Suprapubic skin (tissue), 4 donors: ENCODE data around the gene CHRD. TPM values are rescaled to one million over a fixed set of nuclear protein-coding genes. Genes with fewer than 3 reads are reported as not detected.

ENCODE experiments used
- DNase-seq, 2 donors: peaks; one replicate each; pipeline ENCODE4 v3.0.0-alpha.2; 2019; ENCODE audit warnings: low spot score in 2 of 2
- H3K27ac ChIP-seq: fragments of 200-600 bp; sonication (generic); one replicate; pipeline ENCODE4 v1.5.1; 2019
- H3K27me3 ChIP-seq: fragments of 200-600 bp; sonication (generic); one replicate; pipeline ENCODE4 v1.5.1; 2019
- H3K36me3 ChIP-seq: fragments of 200-600 bp; sonication (generic); one replicate; pipeline ENCODE4 v1.5.1; 2019
- H3K4me1 ChIP-seq: fragments of 200-600 bp; sonication (generic); one replicate; pipeline ENCODE4 v1.5.1; 2019
- H3K4me3 ChIP-seq: fragments of 200-600 bp; sonication (generic); one replicate; pipeline ENCODE4 v1.5.1; 2019; ENCODE audit warnings: mild to moderate bottlenecking
- H3K9me3 ChIP-seq: fragments of 200-600 bp; sonication (generic); one replicate; pipeline ENCODE4 v1.5.1; 2019
- CTCF ChIP-seq, 2 donors: fragments of 200-600 bp in 1 of 2; fragments of 450-650 bp in 1 of 2; sonication (generic) in 1 of 2; IDR thresholded peaks; one replicate each; pipeline ENCODE4 v1.5.1; 2016 to 2019; ENCODE audit warnings: antibody characterized with exemption in 2 of 2, mild to moderate bottlenecking in 1 of 2, moderate library complexity in 1 of 2
- EP300 ChIP-seq: sonication (generic); formaldehyde crosslinking; IDR thresholded peaks from one replicate; pipeline ENCODE4 v1.6.1; 2017; ENCODE audit warnings: antibody characterized with exemption
- POLR2A ChIP-seq, 2 donors: fragments of 450-650 bp; IDR thresholded peaks; one replicate each; pipeline ENCODE4 v1.6.1; 2017; ENCODE audit warnings: antibody characterized with exemption in 2 of 2, mild to moderate bottlenecking in 2 of 2, moderate library complexity in 2 of 2
- POLR2AphosphoS5 ChIP-seq, 3 donors: sonication (generic); formaldehyde crosslinking; IDR thresholded peaks; one replicate each; pipeline ENCODE4 v1.6.1; 2017; ENCODE audit warnings: antibody characterized with exemption in 3 of 3
- WGBS: methylation state at CpG from one replicate; pipeline ENCODE4 v1.1.5; 2018; 5-methylcytosine and 5-hydroxymethylcytosine counted together
- total RNA-seq, 4 donors: library from RNA; depleted of rRNA; stranded (reverse); fragments of >200 nt; gene quantifications; one replicate each; pipeline ENCODE4 v1.1.0, GENCODE V29; 2016

Gene CHRD
- total RNA-seq, 4 donors from 2014 or later: 1.1 to 10.1 (median 4.2) TPM

- Histone ChIP-seq H3K27ac (no peak overlapping the region), H3K4me3 (no peak overlapping the region), H3K9me3 (no peaks in the 10 kb centered on the region), H3K36me3 (no peaks in the 10 kb centered on the region), H3K27me3 (no peaks in the 10 kb centered on the region), H3K4me1 (no peaks in the 10 kb centered on the region)
- 76% methylated on average over 5 of the region's 5 CpGs for WGBS
- DNase-seq: no peak
- TF ChIP-seq EP300 (no peak), POLR2A (IDR thresholded peaks at IDR 0.05) (no peak), POLR2AphosphoS5 (IDR thresholded peaks at IDR 0.05) (no peak), CTCF (IDR thresholded peaks at IDR 0.05) (no peak)
Observed at GRCh38 chr3:184395320-184395660, 15.4 kb downstream of the CHRD start.

- DNase-seq: no peak
- Histone ChIP-seq H3K27ac (no peak overlapping the region), H3K9me3 (no peaks in the 10 kb centered on the region), H3K4me3 (no peak overlapping the region), H3K4me1 (no peaks in the 10 kb centered on the region), H3K36me3 (no peaks in the 10 kb centered on the region), H3K27me3 (no peaks in the 10 kb centered on the region)
- WGBS: 20% methylated on average over 9 of the region's 9 CpGs
- TF ChIP-seq EP300: no peak
- TF ChIP-seq CTCF (IDR thresholded peaks at IDR 0.05): no peak
- TF ChIP-seq POLR2AphosphoS5 (IDR thresholded peaks at IDR 0.05): no peak
- no peak for TF ChIP-seq POLR2A (IDR thresholded peaks at IDR 0.05)
Observed at GRCh38 chr3:184399410-184399809, 19.6 kb downstream of the CHRD start.

GRCh38 chr3:184405075-184406030 lies 25.5 kb downstream of the CHRD start:
- no peak overlapping the region for H3K27ac ChIP-seq
- TF ChIP-seq EP300 (no peak), POLR2AphosphoS5 (IDR thresholded peaks at IDR 0.05) (no peak), CTCF (IDR thresholded peaks at IDR 0.05) (no peak), POLR2A (IDR thresholded peaks at IDR 0.05) (no peak)
- whole genome bisulfite sequencing: 82% methylated on average over 20 of the region's 20 CpGs
- no peaks in the 10 kb centered on the region for H3K9me3 ChIP-seq
- no peaks in the 10 kb centered on the region for H3K36me3 ChIP-seq
- no peak overlapping the region for H3K4me3 ChIP-seq
- H3K4me1 ChIP-seq: no peaks in the 10 kb centered on the region
- H3K27me3 ChIP-seq: no peaks in the 10 kb centered on the region
- DNase-seq: no peak

- peak in 1 of 2 donors; percentile 48 for DNase-seq
- Histone ChIP-seq H3K9me3 (no peaks in the 10 kb centered on the region), H3K27me3 (no peaks in the 10 kb centered on the region), H3K4me1 (no peaks in the 10 kb centered on the region), H3K36me3 (no peaks in the 10 kb centered on the region), H3K27ac (no peak overlapping the region), H3K4me3 (no peak overlapping the region)
- WGBS: 95% methylated on average over 6 of the region's 8 CpGs
- TF ChIP-seq POLR2A (IDR thresholded peaks at IDR 0.05) (no peak), EP300 (no peak), POLR2AphosphoS5 (IDR thresholded peaks at IDR 0.05) (no peak), CTCF (IDR thresholded peaks at IDR 0.05) (no peak)
Observed at GRCh38 chr3:184409331-184409926, 29.6 kb downstream of the CHRD start.

- H3K9me3 ChIP-seq: no peaks in the 10 kb centered on the region
- 96% methylated on average over 10 of the region's 12 CpGs for WGBS
- H3K4me1 ChIP-seq: no peaks in the 10 kb centered on the region
- no peaks in the 10 kb centered on the region for H3K27me3 ChIP-seq
- TF ChIP-seq CTCF (IDR thresholded peaks at IDR 0.05) (no peak), POLR2AphosphoS5 (IDR thresholded peaks at IDR 0.05) (no peak)
- H3K27ac ChIP-seq: no peak overlapping the region
- peak in 1 of 2 donors; percentile 25 for DNase-seq
- H3K36me3 ChIP-seq: no peaks in the 10 kb centered on the region
- no peak overlapping the region for H3K4me3 ChIP-seq
Observed at GRCh38 chr3:184409946-184410500, 30.2 kb downstream of the CHRD start.
